CD8-positive, alpha-beta memory T cell (primary cell): ENCODE results near the gene ZSCAN21. TPM values are rescaled to one million over a fixed set of nuclear protein-coding genes. Genes with fewer than 3 reads are reported as not detected.
A peak's percentile ranks its signal among the peaks of the same experiment; 100 is the strongest.

ENCODE experiments used
- CTCF ChIA-PET: fragments of 350-600 bp; sonication (Branson Sonifier 250); formaldehyde crosslinking; loops from one replicate; lab custom pipeline; 2021; ENCODE audit warnings: antibody characterized with exemption; lab: Charles Lee
- POLR2A ChIA-PET: fragments of 350-600 bp; sonication (Branson Sonifier 250); formaldehyde crosslinking; loops from one replicate; lab custom pipeline; 2021; ENCODE audit warnings: antibody characterized with exemption; lab: Charles Lee
- DNase-seq, 5 donors: peaks; one replicate each; pipeline versions ENCODE4 v3.0.0 to v3.0.0-alpha.2; 2020 to 2022; ENCODE audit warnings: mixed read lengths in 1 of 5
- H3K27ac ChIP-seq: one replicate; pipeline ENCODE4 v1.7.0; 2013; ENCODE audit warnings: low read depth, mild to moderate bottlenecking, low read length, moderate library complexity
- H3K27me3 ChIP-seq: 2 replicates; pipeline ENCODE4 v1.7.0; 2013; ENCODE audit warnings: low read length, mild to moderate bottlenecking; ENCODE audit not compliant: insufficient read depth, poor library complexity, severe bottlenecking
- H3K36me3 ChIP-seq: 2 replicates; pipeline ENCODE4 v1.7.0; 2013; ENCODE audit warnings: mild to moderate bottlenecking, low read length, moderate library complexity; ENCODE audit not compliant: insufficient read depth
- H3K4me1 ChIP-seq: 2 replicates; pipeline ENCODE4 v1.7.0; 2013; ENCODE audit warnings: mild to moderate bottlenecking, low read length, moderate library complexity; ENCODE audit not compliant: insufficient read depth
- H3K4me3 ChIP-seq: 2 replicates; pipeline ENCODE4 v1.7.0; 2013; ENCODE audit warnings: mild to moderate bottlenecking, low read length
- H3K9me3 ChIP-seq: 2 replicates; pipeline ENCODE4 v1.7.0; 2013; ENCODE audit warnings: mild to moderate bottlenecking, low read length
- H3K27ac Mint-ChIP-seq, 8 donors: one replicate each; pipeline ENCODE4 v1.8.0; 2020 to 2021; ENCODE audit warnings: mixed read lengths in 8 of 8, mild to moderate bottlenecking in 6 of 8, inconsistent platforms in 3 of 8, moderate library complexity in 3 of 8
- H3K27me3 Mint-ChIP-seq, 2 donors: one replicate each; pipeline ENCODE4 v1.8.0; 2020 to 2021; ENCODE audit warnings: mixed read lengths in 2 of 2, mild to moderate bottlenecking in 1 of 2, moderate library complexity in 1 of 2
- H3K36me3 Mint-ChIP-seq, 3 donors: one replicate each; pipeline ENCODE4 v1.8.0; 2020 to 2021; ENCODE audit warnings: mixed read lengths in 3 of 3, inconsistent platforms in 1 of 3, mild to moderate bottlenecking in 1 of 3
- H3K4me1 Mint-ChIP-seq, 3 donors: one replicate each; pipeline ENCODE4 v1.8.0; 2020 to 2021; ENCODE audit warnings: mixed read lengths in 3 of 3, inconsistent platforms in 1 of 3, mild to moderate bottlenecking in 1 of 3
- H3K4me3 Mint-ChIP-seq, 7 donors: one replicate each; pipeline ENCODE4 v1.8.0; 2020 to 2021; ENCODE audit warnings: mixed read lengths in 7 of 7, mild to moderate bottlenecking in 6 of 7, moderate library complexity in 4 of 7, inconsistent platforms in 2 of 7
- H3K9me3 Mint-ChIP-seq, 5 donors: one replicate each; pipeline ENCODE4 v1.8.0; 2020 to 2022; ENCODE audit warnings: mixed read lengths in 5 of 5, mild to moderate bottlenecking in 3 of 5, moderate library complexity in 2 of 5, inconsistent platforms in 1 of 5
- polyA plus RNA-seq: library from polyadenylated mRNA; unstranded; fragments of 300-500 nt; fragmentation: Illumina TruSeq; gene quantifications from one replicate; pipeline ENCODE4 v1.2.3, GENCODE V29; 2021
- total RNA-seq, 2 experiments: library from RNA; stranded (reverse); gene quantifications; one replicate each; pipeline ENCODE4 v1.2.3, GENCODE V29; 2021

ZSCAN21 gene
- total and polyA plus RNA-seq, 3 experiments from 2014 or later, result 8.2 to 11.3 (median 10.7) TPM

- H3K4me3 Mint-ChIP-seq, result peak overlapping the region in 6 of 7 donors; percentile 33 to 87 (median 54)
- Histone ChIP-seq H3K9me3 (no peaks in the 10 kb centered on the region), H3K27ac (no peak overlapping the region), H3K27me3 (no peaks in the 10 kb centered on the region), H3K4me3 (no peak overlapping the region), H3K4me1 (peaks cover 24% of the 10 kb centered on the region), H3K36me3 (peaks cover 45% of the 10 kb centered on the region)
- no peaks in the 10 kb centered on the region for H3K9me3 Mint-ChIP-seq
- peaks cover 20 to 55% (median 22%) of the 10 kb centered on the region in 3 donors for H3K36me3 Mint-ChIP-seq
- POLR2A ChIA-PET, result no interaction called here
- peak overlapping the region in 3 of 8 donors; percentile 44 to 75 (median 63) for H3K27ac Mint-ChIP-seq
- no peak for DNase-seq
- peaks cover 35 to 49% (median 46%) of the 10 kb centered on the region in 3 donors for H3K4me1 Mint-ChIP-seq
- CTCF ChIA-PET, result no interaction called here
- H3K27me3 Mint-ChIP-seq, result peaks cover 0 to 3% of the 10 kb centered on the region in 2 donors
Measured at GRCh38 chr7:100079024-100079560, 29.5 kb downstream of the ZSCAN21 start.

GRCh38 chr7:100080907-100081534 lies 31.4 kb downstream of the ZSCAN21 start:
- Histone ChIP-seq H3K27ac (peak overlapping the region; percentile 84), H3K4me1 (peaks cover 24% of the 10 kb centered on the region), H3K9me3 (no peaks in the 10 kb centered on the region), H3K36me3 (peaks cover 26% of the 10 kb centered on the region), H3K27me3 (no peaks in the 10 kb centered on the region), H3K4me3 (peak overlapping the region; percentile 92)
- H3K36me3 Mint-ChIP-seq, result peaks cover 4 to 35% (median 5%) of the 10 kb centered on the region in 3 donors
- ChIA-PET CTCF (interaction anchor here (0.8 to 5.1 kb wide), 5 partner anchors 20 to 91 kb away, joined by 3 to 26 read pairs (median 3); partner anchors contain the start of genes AP4M1 and MCM7), POLR2A (no interaction called here)
- peak overlapping the region; percentile 61 to 98 (median 86) for H3K27ac Mint-ChIP-seq
- H3K4me3 Mint-ChIP-seq, result peak overlapping the region; percentile 84 to 96 (median 93)
- no peaks in the 10 kb centered on the region for H3K9me3 Mint-ChIP-seq
- peaks cover 33 to 45% (median 42%) of the 10 kb centered on the region in 3 donors for H3K4me1 Mint-ChIP-seq
- DNase-seq, result no peak
- peaks cover 0 to 3% of the 10 kb centered on the region in 2 donors for H3K27me3 Mint-ChIP-seq

- Mint-ChIP-seq H3K4me1 (peaks cover 33 to 45% (median 42%) of the 10 kb centered on the region in 3 donors), H3K9me3 (no peaks in the 10 kb centered on the region), H3K27me3 (peaks cover 0 to 3% of the 10 kb centered on the region in 2 donors), H3K27ac (peak within 1 kb of the TSS; percentile 73 to 98 (median 92)), H3K36me3 (peaks cover 4 to 29% (median 4%) of the 10 kb centered on the region in 3 donors), H3K4me3 (peak within 1 kb of the TSS; percentile 84 to 96 (median 93))
- Histone ChIP-seq H3K9me3 (no peaks in the 10 kb centered on the region), H3K4me3 (peak within 1 kb of the TSS; percentile 92), H3K36me3 (peaks cover 20% of the 10 kb centered on the region), H3K27ac (peak within 1 kb of the TSS; percentile 84), H3K27me3 (no peaks in the 10 kb centered on the region), H3K4me1 (peaks cover 24% of the 10 kb centered on the region)
- CTCF ChIA-PET, result interaction anchor here (0.8 to 5.1 kb wide), 11 partner anchors 11 to 102 kb away, joined by 3 to 26 read pairs (median 4); partner anchors contain the start of genes AP4M1 and MCM7
- DNase-seq, result peak; percentile 95 to 99 (median 97)
- POLR2A ChIA-PET, result interaction anchor here (1.2 kb wide), 1 partner anchor 347 kb away, joined by 5 read pairs; the partner anchor contains the start of genes MEPCE and ZCWPW1
Measured at GRCh38 chr7:100081535-100082102, 32.0 kb downstream of the ZSCAN21 start, which contains the start of gene ZNF3. Gene ZNF3, minus strand, starts transcription at chr7:100081723. Its CDS starts 4,366 bp downstream, at chr7:100077357.

- Histone ChIP-seq H3K9me3 (no peaks in the 10 kb centered on the region), H3K4me3 (no peak overlapping the region), H3K27me3 (no peaks in the 10 kb centered on the region), H3K36me3 (peaks cover 13% of the 10 kb centered on the region), H3K4me1 (peaks cover 27% of the 10 kb centered on the region), H3K27ac (peak overlapping the region; percentile 30)
- Mint-ChIP-seq H3K36me3 (peaks cover 0 to 23% (median 3%) of the 10 kb centered on the region in 3 donors), H3K27me3 (peaks cover 0 to 3% of the 10 kb centered on the region in 2 donors), H3K4me1 (peaks cover 31 to 49% (median 43%) of the 10 kb centered on the region in 3 donors), H3K4me3 (peak overlapping the region; percentile 24 to 96 (median 89)), H3K9me3 (no peaks in the 10 kb centered on the region), H3K27ac (peak overlapping the region in 7 of 8 donors; percentile 64 to 98 (median 88))
- ChIA-PET CTCF (interaction anchor here (0.9 to 5.1 kb wide), 10 partner anchors 10 to 164 kb away, joined by 3 to 26 read pairs (median 4); partner anchors contain the start of genes AP4M1, MCM7 and TRIM4), POLR2A (interaction anchor here (0.6 to 1.4 kb wide), 6 partner anchors 8 to 346 kb away, joined by 3 to 7 read pairs (median 4); partner anchors contain the start of genes MEPCE and ZCWPW1)
- no peak for DNase-seq
Measured at GRCh38 chr7:100082978-100083377, 33.4 kb downstream of the ZSCAN21 start.

- no peaks in the 10 kb centered on the region for H3K27me3 ChIP-seq
- no peaks in the 10 kb centered on the region for H3K9me3 ChIP-seq
- CTCF ChIA-PET, result interaction anchor here (4.8 to 5.1 kb wide), 2 partner anchors 15 to 45 kb away, joined by 19 to 26 read pairs; partner anchors contain the start of genes AP4M1 and MCM7
- peak overlapping the region in 3 of 8 donors; percentile 11 to 79 (median 17) for H3K27ac Mint-ChIP-seq
- H3K27me3 Mint-ChIP-seq, result peaks cover 0 to 10% of the 10 kb centered on the region in 2 donors
- no peak overlapping the region for H3K4me3 ChIP-seq
- no peak for DNase-seq
- POLR2A ChIA-PET, result no interaction called here
- no peak overlapping the region for H3K27ac ChIP-seq
- peaks cover 27 to 52% (median 40%) of the 10 kb centered on the region in 3 donors for H3K4me1 Mint-ChIP-seq
- peaks cover 0 to 19% (median 0%) of the 10 kb centered on the region in 3 donors for H3K36me3 Mint-ChIP-seq
- peak overlapping the region in 2 of 7 donors; percentile 0 to 61 for H3K4me3 Mint-ChIP-seq
- no peaks in the 10 kb centered on the region for H3K9me3 Mint-ChIP-seq
- H3K36me3 ChIP-seq, result peaks cover 3% of the 10 kb centered on the region
- H3K4me1 ChIP-seq, result peaks cover 37% of the 10 kb centered on the region
Measured at GRCh38 chr7:100085515-100085914, 35.9 kb downstream of the ZSCAN21 start.

GRCh38 chr7:100087055-100087750 lies 37.6 kb downstream of the ZSCAN21 start:
- Histone ChIP-seq H3K27me3 (no peaks in the 10 kb centered on the region), H3K4me3 (no peak overlapping the region), H3K4me1 (peaks cover 30% of the 10 kb centered on the region), H3K27ac (no peak overlapping the region), H3K9me3 (no peaks in the 10 kb centered on the region), H3K36me3 (peaks cover 20% of the 10 kb centered on the region)
- DNase-seq, result no peak
- no peaks in the 10 kb centered on the region for H3K9me3 Mint-ChIP-seq
- ChIA-PET CTCF (interaction anchor here (1.3 to 1.6 kb wide), 3 partner anchors 10 to 174 kb away, joined by 3 to 6 read pairs (median 4); partner anchors contain the start of gene MBLAC1), POLR2A (interaction anchor here (2.5 kb wide), 1 partner anchor 14 kb away, joined by 17 read pairs; the partner anchor contains the start of genes AP4M1 and MCM7)
- peaks cover 17 to 42% (median 29%) of the 10 kb centered on the region in 3 donors for H3K4me1 Mint-ChIP-seq
- peak overlapping the region; percentile 30 to 67 (median 53) for H3K4me3 Mint-ChIP-seq
- peaks cover 5 to 29% (median 6%) of the 10 kb centered on the region in 3 donors for H3K36me3 Mint-ChIP-seq
- peak overlapping the region; percentile 37 to 98 (median 76) for H3K27ac Mint-ChIP-seq
- peaks cover 0 to 10% of the 10 kb centered on the region in 2 donors for H3K27me3 Mint-ChIP-seq
